Spleen (tissue), 7 donors: ENCODE results near the gene PPP1R12B.
"Not testable (repeated sequence)": the region's sequence is repeated elsewhere in the genome, so short reads cannot be mapped to it uniquely, and the experiment has no call there.

ENCODE experiments used
- POLR2A ChIP-seq, 3 donors: fragments of 450-650 bp; IDR thresholded peaks; one replicate each; pipeline ENCODE4 v1.5.1; 2017; ENCODE audit warnings: antibody characterized with exemption in 3 of 3, mild to moderate bottlenecking in 1 of 3
- POLR2AphosphoS5 ChIP-seq, 3 donors: sonication (generic); formaldehyde crosslinking; IDR thresholded peaks; one replicate each; pipeline ENCODE4 v1.5.1; 2017; ENCODE audit warnings: antibody characterized with exemption in 3 of 3
- TF ChIP-seq, protein P1 (sequence below), 11 experiments: fragments of 200-600 bp in 7 of 11; fragments of 450-650 bp in 4 of 11; sonication (generic) in 4 of 11; IDR thresholded peaks in 8 of 11; conservative IDR thresholded peaks in 3 of 11; 1 replicate in 7 of 11; 2 replicates in 4 of 11; pipeline versions ENCODE4 v1.4.0 to v1.8.0; 2016 to 2021; ENCODE audit warnings: antibody characterized with exemption in 11 of 11, inconsistent platforms in 4 of 11, mild to moderate bottlenecking in 1 of 11
- donor health status: DM: no; HTN: no; CAD: no; lungs with moderate emphysema.
- donor health status: DM: no; HTN: no; CAD: no.
- donor health status: DM: no; HTN: no; CAD: no.

DNA sequence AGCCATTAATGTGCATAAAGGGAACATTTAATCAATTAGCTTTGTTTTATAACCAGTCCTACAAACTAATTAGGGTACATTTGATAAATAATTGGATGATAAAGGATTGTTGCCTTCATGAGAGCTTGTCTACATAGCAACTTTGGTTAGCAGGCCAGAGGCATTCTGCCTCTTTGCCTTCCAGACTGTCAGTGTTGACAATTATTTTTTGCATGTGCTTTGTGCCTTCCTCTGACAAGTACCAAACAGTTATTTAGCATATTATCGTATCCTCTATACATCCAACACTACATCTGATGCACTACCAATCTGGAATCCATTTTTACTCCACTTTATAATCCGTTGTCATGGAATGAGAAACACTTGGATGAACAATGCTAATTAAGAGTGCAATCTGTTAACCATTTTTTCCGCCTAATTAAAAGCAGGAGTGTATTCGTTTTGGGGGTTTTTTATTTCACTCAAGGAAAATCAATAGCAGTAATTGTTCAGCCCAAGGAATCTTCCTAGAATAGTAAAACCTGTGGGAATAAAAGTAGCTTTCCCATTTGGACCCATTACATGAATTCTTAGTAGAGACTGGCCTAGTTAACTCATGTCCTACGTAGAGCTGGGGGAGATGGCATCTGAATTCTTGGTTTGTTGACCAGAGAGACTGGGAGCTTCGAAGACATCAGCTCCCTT is 196.4 kb downstream of the PPP1R12B start:
- TF ChIP-seq POLR2A, POLR2AphosphoS5 (IDR thresholded peaks at IDR 0.05): not testable (repeated sequence)
- TF ChIP-seq, protein P1, sequence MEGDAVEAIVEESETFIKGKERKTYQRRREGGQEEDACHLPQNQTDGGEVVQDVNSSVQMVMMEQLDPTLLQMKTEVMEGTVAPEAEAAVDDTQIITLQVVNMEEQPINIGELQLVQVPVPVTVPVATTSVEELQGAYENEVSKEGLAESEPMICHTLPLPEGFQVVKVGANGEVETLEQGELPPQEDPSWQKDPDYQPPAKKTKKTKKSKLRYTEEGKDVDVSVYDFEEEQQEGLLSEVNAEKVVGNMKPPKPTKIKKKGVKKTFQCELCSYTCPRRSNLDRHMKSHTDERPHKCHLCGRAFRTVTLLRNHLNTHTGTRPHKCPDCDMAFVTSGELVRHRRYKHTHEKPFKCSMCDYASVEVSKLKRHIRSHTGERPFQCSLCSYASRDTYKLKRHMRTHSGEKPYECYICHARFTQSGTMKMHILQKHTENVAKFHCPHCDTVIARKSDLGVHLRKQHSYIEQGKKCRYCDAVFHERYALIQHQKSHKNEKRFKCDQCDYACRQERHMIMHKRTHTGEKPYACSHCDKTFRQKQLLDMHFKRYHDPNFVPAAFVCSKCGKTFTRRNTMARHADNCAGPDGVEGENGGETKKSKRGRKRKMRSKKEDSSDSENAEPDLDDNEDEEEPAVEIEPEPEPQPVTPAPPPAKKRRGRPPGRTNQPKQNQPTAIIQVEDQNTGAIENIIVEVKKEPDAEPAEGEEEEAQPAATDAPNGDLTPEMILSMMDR (IDR thresholded peaks at IDR 0.05 in 8 of 11, conservative IDR thresholded peaks at IDR 0.05 in 3 of 11) = not testable (repeated sequence)
